ENCODE results near the gene RNF113B. TPM values are rescaled to one million over a fixed set of nuclear protein-coding genes. Genes with fewer than 3 reads are reported as not detected.

RNF113B gene
- polyA plus RNA-seq, 2 of the 4 experiments (the other 2 are of a cell fraction), result not detected

- H3K4me2 ChIP-seq, result no peak overlapping the region
- ChIA-PET CTCF (no interaction called here), POLR2A (no interaction called here)
- FAIRE-seq (no peak), ATAC-seq (no peak), DNase-seq (ENCODE audit: low read depth in 1 of 2, low spot score in 1 of 2) (no peak)
- TF ChIP-seq RAD21 (conservative IDR thresholded peaks at IDR 0.05 in 1 of 2, IDR thresholded peaks at IDR 0.05 in 1 of 2), result no peak
- TF ChIP-seq KDM5A (IDR thresholded peaks at IDR 0.05), result no peak
- no peak for TF ChIP-seq USF2 (IDR thresholded peaks at IDR 0.05)
- TF ChIP-seq JUNB (IDR thresholded peaks at IDR 0.05), result no peak
- no peak for TF ChIP-seq NPAS2 (CRISPR knock-in tag; IDR thresholded peaks at IDR 0.05; ENCODE audit: borderline replicate concordance)
- no peak for TF ChIP-seq CBX8 (IDR thresholded peaks at IDR 0.05)
- no peak for TF ChIP-seq ATOH8 (CRISPR knock-in tag; IDR thresholded peaks at IDR 0.05; ENCODE audit: low read depth)
- TF ChIP-seq KDM1A (IDR thresholded peaks at IDR 0.05; ENCODE audit: low read depth), result no peak
- no peak for TF ChIP-seq FOSL2 (IDR thresholded peaks at IDR 0.05)
- no peak for TF ChIP-seq FOSL2 (CRISPR knock-in tag; IDR thresholded peaks at IDR 0.05)
- no peak for TF ChIP-seq CHD2 (IDR thresholded peaks at IDR 0.05; ENCODE audit: low read length, partially characterized antibody)
- TF ChIP-seq BHLHE40 (IDR thresholded peaks at IDR 0.05; ENCODE audit: low read depth, low read length), result no peak
- no peak for TF ChIP-seq HDAC2 (IDR thresholded peaks at IDR 0.05)
- TF ChIP-seq FOXS1 (CRISPR knock-in tag; IDR thresholded peaks at IDR 0.05), result no peak
- TF ChIP-seq POLR2AphosphoS2 (conservative IDR thresholded peaks at IDR 0.05; ENCODE audit: low read length), result no peak
- TF ChIP-seq NFE2L2 (conservative IDR thresholded peaks at IDR 0.05; ENCODE audit: low read length), result no peak
- TF ChIP-seq ESRRA (IDR thresholded peaks at IDR 0.05; ENCODE audit: borderline replicate concordance, low read length), result no peak
- no peak for TF ChIP-seq FOSB (CRISPR knock-in tag; IDR thresholded peaks at IDR 0.05)
- no peak for TF ChIP-seq ZNF302 (CRISPR knock-in tag; IDR thresholded peaks at IDR 0.05)
- TF ChIP-seq TP53 (CRISPR knock-in tag; IDR thresholded peaks at IDR 0.05), result no peak
- H3K4me3 ChIP-seq, result no peak overlapping the region
- H3K4me1 ChIP-seq, result no peaks in the 10 kb centered on the region
- no peaks in the 10 kb centered on the region for H3K9me3 ChIP-seq
- H3K27ac ChIP-seq, result no peak overlapping the region
- WGBS (ENCODE audit: missing lambda C conversion rate), result 95% methylated on average over 8 of the region's 8 CpGs
Observed at GRCh38 chr13:98213354-98213753, 36.3 kb upstream of the RNF113B start.

GRCh38 chr13:98212763-98213162 lies 35.7 kb upstream of the RNF113B start:
- CTCF ChIA-PET, result no interaction called here
- FAIRE-seq (no peak), DNase-seq (ENCODE audit: low read depth in 1 of 2, low spot score in 1 of 2) (no peak), ATAC-seq (no peak)
- no peak for TF ChIP-seq NR3C1 (IDR thresholded peaks at IDR 0.05)
- TF ChIP-seq ELK1 (IDR thresholded peaks at IDR 0.05; ENCODE audit: low read depth, low read length), result no peak
- no peak for TF ChIP-seq CBX2 (IDR thresholded peaks at IDR 0.05; ENCODE audit: borderline replicate concordance, low read depth)
- TF ChIP-seq ZC3H11A (IDR thresholded peaks at IDR 0.05), result no peak
- TF ChIP-seq PHF8 (IDR thresholded peaks at IDR 0.05; ENCODE audit: borderline replicate concordance, low read depth), result no peak
- no peak for TF ChIP-seq EHMT2 (IDR thresholded peaks at IDR 0.05; ENCODE audit: low read depth)
- H3K4me2 ChIP-seq, result no peak overlapping the region
- H3K9me3 ChIP-seq, result no peaks in the 10 kb centered on the region
- POLR2A ChIA-PET, result no interaction called here
- no peaks in the 10 kb centered on the region for H3K4me1 ChIP-seq
- H3K4me3 ChIP-seq, result no peak overlapping the region
- no peak overlapping the region for H3K27ac ChIP-seq
- 85% methylated on average over 5 of the region's 5 CpGs for WGBS (ENCODE audit: missing lambda C conversion rate)
